LNCaP clone FGC (cell line): ENCODE results near the gene MYO10.

Source experiments
- DNase-seq: peaks from one replicate; pipeline ENCODE4 v3.0.0-alpha.2; 2011; ENCODE audit warnings: low read depth
- H3K4me3 ChIP-seq: 2 replicates; pipeline ENCODE4 v1.5.1; 2011; ENCODE audit warnings: mild to moderate bottlenecking, low read depth, low read length, control low read depth
- TF ChIP-seq, protein P1 (sequence below): IDR thresholded peaks from 2 replicates; pipeline ENCODE4 v1.5.1; 2012; ENCODE audit warnings: mild to moderate bottlenecking; ENCODE audit not compliant: control insufficient read depth, insufficient read depth; ENCODE audit errors: extremely low read depth

The MYO10 gene

DNA sequence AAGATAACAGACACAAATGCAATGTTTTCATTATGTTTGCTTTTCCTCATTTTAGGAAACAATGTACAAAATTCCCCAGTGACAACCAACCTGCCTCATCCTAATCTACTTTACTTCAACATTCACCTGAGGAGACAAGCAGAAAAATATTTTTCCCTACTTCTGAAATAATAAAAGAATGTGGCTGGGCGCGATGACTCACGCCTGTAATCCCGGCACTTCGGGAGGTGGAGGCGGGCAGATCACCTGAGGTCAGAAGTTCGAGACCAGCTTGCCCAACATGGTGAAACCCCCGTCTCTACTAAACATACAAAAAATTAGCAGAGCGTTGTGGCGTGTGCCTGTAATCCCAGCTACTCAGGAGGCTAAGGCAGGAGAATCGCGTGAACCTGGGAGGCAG lies 36.9 kb downstream of the MYO10 start:
- no peak overlapping the region for H3K4me3 ChIP-seq
- DNase-seq = no peak
- TF ChIP-seq, protein P1, sequence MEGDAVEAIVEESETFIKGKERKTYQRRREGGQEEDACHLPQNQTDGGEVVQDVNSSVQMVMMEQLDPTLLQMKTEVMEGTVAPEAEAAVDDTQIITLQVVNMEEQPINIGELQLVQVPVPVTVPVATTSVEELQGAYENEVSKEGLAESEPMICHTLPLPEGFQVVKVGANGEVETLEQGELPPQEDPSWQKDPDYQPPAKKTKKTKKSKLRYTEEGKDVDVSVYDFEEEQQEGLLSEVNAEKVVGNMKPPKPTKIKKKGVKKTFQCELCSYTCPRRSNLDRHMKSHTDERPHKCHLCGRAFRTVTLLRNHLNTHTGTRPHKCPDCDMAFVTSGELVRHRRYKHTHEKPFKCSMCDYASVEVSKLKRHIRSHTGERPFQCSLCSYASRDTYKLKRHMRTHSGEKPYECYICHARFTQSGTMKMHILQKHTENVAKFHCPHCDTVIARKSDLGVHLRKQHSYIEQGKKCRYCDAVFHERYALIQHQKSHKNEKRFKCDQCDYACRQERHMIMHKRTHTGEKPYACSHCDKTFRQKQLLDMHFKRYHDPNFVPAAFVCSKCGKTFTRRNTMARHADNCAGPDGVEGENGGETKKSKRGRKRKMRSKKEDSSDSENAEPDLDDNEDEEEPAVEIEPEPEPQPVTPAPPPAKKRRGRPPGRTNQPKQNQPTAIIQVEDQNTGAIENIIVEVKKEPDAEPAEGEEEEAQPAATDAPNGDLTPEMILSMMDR = no peak

DNA sequence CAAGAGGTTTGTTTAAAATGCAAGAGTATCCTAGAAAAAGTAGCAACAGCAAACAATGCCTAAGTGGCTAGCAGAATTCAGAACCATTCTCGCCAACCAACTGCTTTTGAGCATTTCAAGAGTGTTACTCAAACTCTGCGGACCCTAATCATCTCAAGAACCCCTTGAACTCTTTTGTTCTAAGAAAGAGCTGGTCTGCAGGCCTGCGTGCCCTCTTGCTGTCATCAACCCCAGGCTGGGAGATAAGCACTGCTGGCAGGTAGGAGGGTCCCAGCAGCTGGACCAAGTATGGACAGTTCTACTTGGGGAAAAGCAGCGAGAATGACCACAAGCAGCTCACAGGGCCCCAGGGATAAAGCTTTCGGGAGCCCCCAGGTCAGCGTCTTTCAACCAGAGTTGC lies 38.3 kb downstream of the MYO10 start:
- TF ChIP-seq, protein P1 = no peak
- no peak overlapping the region for H3K4me3 ChIP-seq
- no peak for DNase-seq

DNA sequence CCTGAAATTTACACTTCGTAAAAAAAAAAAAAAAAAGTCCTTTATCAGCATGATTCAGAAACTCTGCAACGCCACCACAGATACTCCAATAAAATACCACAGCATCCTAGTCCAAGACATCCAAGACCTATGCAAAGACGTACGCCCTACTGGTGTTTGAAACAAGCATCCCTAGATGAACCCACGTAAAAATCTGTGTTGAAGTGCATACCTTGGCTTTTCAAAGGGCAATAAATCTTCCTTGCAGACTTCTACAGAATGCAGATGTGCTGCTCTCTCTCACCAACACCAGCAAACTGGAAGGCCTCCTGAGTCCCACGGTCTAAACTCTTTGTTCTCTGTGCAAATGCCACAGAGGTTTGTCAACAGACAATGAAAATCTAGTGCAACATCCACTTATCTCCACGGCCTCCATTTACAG lies 38.8 kb downstream of the MYO10 start:
- peak; percentile 62 for DNase-seq
- TF ChIP-seq, protein P1 = no peak
- H3K4me3 ChIP-seq = no peak overlapping the region

DNA sequence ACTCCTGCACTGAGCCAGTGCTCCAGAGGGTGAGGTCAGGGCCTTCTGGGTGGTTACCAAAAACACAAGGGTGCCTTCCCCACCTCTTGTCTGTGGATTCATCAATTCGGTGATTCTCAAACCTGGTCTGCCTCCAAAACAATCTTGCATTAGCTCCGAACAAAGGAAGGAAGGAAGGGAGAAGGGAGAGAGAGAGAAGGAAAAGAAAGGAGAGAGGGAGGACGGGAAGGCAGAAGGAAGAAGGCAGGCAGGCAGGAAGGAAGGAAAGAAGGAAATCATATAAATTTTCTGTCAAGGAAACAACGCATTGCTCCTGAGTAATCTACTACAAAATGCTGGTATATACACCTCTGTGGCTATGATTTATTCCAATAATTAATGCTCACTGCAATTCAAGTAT lies 39.3 kb downstream of the MYO10 start:
- H3K4me3 ChIP-seq = 0 out of 2 replicates have a peak overlapping the region, but pooled peaks have one; percentile 9
- no peak for DNase-seq
- TF ChIP-seq, protein P1 = no peak

DNA sequence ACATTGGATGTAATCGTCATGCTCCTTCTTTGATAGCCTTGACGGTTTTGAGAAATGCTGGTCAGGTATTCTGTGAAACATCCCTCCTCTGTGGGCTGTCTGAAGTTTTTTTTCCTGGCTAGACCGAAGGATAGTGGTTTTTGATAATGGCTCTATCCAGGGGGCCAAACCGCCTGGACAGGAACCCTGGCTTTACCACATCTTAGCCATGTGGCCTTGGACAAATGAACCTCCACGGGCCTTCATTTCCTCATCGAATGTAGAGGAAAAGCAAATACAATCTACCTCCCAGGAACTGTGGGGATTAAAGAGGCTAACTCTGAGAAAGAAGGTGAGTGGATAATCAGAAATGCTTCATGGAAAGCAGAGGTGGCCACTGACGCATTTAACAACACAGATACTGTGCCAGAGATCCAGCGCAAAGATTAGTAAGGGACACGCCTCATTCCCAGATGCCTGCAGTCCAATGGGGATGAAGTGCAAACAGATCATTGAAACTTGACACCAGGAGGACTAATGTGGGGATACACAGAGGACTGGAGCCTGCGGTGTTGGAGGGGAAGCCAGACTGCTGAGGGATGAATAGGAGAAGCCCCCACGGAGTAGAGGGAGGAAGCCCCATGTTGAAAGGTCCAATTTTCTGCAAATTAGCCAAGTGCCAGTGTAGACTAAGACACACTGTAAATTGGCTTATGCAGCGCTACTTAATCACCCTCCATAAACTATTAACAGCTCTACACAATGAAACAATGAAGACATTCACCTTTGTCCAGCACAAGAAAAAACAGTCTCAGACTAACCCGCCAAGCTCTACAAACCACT lies 41.6 kb downstream of the MYO10 start:
- TF ChIP-seq, protein P1 = no peak
- DNase-seq = peak; percentile 94
- H3K4me3 ChIP-seq = no peak overlapping the region

DNA sequence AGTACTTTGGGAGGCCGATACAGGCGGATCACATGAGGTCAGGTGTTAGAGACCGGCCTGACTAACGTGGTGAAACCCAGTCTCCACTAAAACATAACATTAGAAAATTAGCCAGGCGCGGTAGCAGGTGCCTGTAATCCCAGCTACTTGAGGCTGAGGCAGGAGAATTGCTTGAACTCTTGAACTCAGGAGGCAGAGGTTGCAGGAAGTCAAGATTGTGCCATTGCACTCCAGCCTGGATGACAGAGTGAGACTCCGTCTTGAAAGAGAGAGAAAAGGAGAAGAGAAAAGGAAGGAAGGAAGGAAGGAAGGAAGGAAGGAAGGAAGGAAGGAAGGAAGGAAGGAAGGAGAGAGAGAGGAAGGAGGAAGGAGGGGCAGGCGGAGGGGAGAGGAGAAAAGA lies 45.1 kb downstream of the MYO10 start:
- H3K4me3 ChIP-seq = no peak overlapping the region
- TF ChIP-seq, protein P1 = no peak
- no peak for DNase-seq
